HG02885 (cell line): ENCODE data around the gene PRDM2.

Source experiments
- ATAC-seq: cut with Tn5 transposase; IDR thresholded peaks from one replicate; pipeline ENCODE4 v1.9.1; 2021; ENCODE audit warnings: mild to moderate bottlenecking; ENCODE audit not compliant: unreplicated experiment, poor library complexity

The PRDM2 gene

GRCh38 chr1:13760340-13760739 is 60.4 kb downstream of the PRDM2 start:
- ATAC-seq: no peak

- no peak for ATAC-seq
These were observed 60.9 kb downstream of the PRDM2 start for GRCh38 chr1:13760921-13761320.

GRCh38 chr1:13761883-13762282 is 61.9 kb downstream of the PRDM2 start:
- no peak for ATAC-seq

DNA sequence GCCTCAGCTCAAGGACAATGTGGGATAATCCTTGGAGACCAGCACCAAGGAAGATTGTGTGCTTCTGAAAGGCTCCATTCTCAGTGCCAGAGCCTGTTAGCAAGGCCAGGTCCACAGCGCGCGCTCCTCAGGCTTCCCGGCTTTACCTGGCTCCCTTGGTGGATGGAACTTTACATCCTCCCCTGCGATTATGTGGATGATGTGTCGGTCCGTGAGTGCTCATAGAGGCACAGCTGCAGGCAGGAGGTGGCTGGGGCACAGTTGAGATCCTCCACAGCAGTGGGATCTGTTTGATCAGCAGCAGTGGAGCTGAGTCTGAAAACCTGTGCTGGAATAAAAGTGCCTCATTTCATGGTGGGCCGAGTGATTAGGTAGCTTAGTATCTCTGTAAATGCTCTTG is 62.7 kb downstream of the PRDM2 start:
- ATAC-seq: no peak

GRCh38 chr1:13763222-13763621 is 63.2 kb downstream of the PRDM2 start:
- no peak for ATAC-seq

DNA sequence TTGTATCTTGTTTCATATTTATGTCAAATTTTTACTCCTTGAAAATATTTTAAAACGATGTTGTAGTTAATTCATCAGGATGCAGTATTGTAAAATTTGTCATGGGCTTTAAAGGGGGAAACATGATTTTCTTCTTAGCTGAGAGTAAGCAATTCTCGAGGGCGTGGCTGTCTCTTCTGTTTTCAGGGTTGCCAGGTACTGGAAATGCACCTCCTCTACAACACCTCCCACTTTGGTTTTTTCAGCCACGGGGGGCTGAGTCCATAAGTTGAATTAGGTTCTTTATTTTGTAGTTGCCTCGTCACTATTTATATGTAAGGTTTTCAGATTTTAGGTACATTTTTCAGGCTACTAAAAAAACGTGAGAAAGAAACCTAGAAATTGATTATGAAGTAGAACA is 64.0 kb downstream of the PRDM2 start:
- no peak for ATAC-seq

- no peak for ATAC-seq
These were observed 64.8 kb downstream of the PRDM2 start for GRCh38 chr1:13764588-13765332.

DNA sequence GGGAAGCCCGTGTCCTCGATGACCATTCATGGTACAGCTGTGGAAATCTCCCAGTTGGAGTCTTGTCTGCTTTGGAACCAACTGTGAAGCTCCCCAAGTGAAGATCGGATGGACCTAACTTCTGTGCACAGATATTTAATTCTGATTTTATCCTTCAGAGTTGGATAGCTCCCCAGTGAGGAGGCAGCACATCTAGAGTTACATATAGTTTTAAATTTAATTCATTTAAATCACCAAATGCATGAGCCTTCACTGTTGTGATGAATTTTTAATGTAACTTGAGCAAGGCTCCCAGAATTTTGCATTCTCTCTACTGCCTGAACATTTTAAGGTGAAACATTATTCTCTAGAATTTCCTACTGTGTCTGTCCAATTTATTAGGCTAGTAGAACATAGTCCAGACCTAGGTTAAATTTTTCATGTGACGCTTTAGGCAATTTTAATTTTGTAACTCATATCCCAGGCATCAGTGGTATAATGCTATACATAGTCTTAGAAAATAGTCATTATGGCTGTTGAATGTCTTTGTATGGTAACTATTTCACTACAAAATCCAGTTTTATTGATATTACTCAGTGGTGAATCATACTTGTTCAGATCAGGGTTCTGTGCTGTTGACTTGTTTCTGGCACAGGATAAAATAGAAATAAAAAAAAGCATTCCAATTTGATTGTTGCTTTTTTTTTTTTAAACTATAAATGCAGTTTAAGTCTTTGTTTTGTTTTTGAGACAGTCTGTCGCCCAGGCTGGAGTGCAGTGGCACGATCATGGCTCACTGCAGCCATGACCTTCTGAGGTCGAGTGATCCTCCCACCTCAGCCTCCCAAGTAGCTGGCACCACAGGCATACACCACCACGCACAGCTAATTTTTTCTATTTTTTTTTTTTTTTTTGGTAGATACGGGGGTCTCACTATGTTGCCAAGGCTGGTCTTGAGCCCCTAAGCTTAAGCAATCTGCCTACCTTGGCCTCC is 66.9 kb downstream of the PRDM2 start:
- ATAC-seq: no peak

GRCh38 chr1:13769212-13769611 is 69.2 kb downstream of the PRDM2 start:
- no peak for ATAC-seq

DNA sequence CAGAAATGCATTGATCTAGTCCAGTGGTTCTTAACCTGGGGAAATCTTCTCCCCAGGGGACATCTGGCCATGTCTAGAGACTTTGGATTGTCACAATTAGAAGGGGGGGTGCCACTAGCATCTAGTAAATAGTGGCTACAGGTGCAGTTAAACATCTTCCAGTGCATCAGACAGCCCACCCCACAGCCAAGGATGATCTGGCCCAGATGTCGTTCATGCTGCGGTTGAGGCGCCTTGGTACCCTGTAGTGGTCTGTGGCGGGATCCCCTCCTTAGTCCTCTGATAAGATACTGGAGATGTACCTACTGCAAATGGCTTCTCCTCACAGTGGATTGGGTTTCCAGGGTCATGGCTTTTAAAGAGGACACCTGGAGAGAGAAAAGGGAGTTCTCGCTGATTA is 69.8 kb downstream of the PRDM2 start:
- no peak for ATAC-seq

GRCh38 chr1:13770743-13771142 is 70.8 kb downstream of the PRDM2 start:
- ATAC-seq: no peak

DNA sequence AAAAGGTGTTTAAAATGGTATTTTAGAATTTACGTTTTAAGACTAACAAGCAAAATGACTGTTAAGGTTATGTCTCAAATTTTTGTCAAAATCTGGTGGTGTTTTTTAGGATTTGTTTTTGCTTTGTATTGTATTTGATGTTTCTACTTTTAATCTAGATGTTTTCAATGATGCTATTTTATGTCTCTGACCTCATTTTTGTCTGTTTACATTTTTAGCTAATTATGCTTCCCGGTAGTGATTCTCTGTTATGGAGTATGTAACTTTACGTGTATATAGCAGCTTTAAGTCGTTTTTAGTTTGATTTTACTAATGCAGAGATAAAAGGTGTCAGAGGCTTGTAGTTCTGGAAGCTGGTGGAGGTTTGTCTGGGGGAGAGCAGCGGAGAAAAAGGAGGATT is 71.8 kb downstream of the PRDM2 start:
- no peak for ATAC-seq

GRCh38 chr1:13772271-13772670 is 72.3 kb downstream of the PRDM2 start:
- ATAC-seq: no peak

GRCh38 chr1:13774121-13774520 is 74.1 kb downstream of the PRDM2 start:
- no peak for ATAC-seq

- no peak for ATAC-seq
These were observed 75.5 kb downstream of the PRDM2 start for GRCh38 chr1:13775459-13775858.

DNA sequence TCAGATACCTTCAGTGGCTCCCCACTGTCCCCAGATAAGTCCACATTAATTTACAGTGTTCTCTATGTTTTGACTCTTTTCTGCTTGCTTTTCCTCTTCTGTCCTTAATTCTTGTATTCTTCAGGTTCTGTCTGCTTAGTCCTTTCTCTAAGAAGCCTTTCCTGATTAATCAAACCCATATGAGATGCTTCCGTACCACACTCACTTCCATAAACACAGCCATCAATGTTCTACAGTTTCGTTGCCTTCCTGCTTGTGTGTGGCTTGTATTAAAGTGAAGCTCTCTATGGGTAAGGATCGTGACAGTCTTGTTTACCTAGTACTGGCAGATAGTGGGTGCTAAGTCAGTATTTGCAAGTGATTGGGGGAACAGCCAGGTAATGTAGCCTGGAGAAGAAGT is 75.9 kb downstream of the PRDM2 start:
- ATAC-seq: no peak

GRCh38 chr1:13778431-13778830 is 78.4 kb downstream of the PRDM2 start:
- no peak for ATAC-seq

- no peak for ATAC-seq
These were observed 79.9 kb downstream of the PRDM2 start for GRCh38 chr1:13779930-13780329.

DNA sequence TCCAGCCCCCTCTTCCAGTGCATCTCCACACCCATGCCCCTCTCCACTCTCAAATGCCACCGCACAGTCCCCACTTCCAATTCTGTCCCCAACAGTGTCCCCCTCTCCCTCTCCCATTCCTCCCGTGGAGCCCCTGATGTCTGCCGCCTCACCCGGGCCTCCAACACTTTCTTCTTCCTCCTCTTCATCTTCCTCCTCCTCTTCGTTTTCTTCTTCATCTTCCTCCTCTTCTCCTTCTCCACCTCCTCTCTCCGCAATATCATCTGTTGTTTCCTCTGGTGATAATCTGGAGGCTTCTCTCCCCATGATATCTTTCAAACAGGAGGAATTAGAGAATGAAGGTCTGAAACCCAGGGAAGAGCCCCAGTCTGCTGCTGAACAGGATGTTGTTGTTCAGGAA is 80.8 kb downstream of the PRDM2 start:
- ATAC-seq: no peak

DNA sequence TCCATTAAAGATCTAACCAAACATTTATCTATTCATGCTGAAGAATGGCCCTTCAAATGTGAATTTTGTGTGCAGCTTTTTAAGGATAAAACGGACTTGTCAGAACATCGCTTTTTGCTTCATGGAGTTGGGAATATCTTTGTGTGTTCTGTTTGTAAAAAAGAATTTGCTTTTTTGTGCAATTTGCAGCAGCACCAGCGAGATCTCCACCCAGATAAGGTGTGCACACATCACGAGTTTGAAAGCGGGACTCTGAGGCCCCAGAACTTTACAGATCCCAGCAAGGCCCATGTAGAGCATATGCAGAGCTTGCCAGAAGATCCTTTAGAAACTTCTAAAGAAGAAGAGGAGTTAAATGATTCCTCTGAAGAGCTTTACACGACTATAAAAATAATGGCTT is 81.2 kb downstream of the PRDM2 start:
- no peak for ATAC-seq

- ATAC-seq: no peak
These were observed 82.1 kb downstream of the PRDM2 start for GRCh38 chr1:13781907-13782633.
